Muscle layer of duodenum (tissue), 2 donors: ENCODE measurements around the gene GOLGA6L9.
"Not testable (repeated sequence)": the region's sequence is repeated elsewhere in the genome, so short reads cannot be mapped to it uniquely, and the experiment has no call there.

Experiments used
- H3K27ac ChIP-seq: one replicate; pipeline ENCODE4 v1.7.0; 2013; ENCODE audit warnings: mild to moderate bottlenecking, low read length
- H3K27me3 ChIP-seq: one replicate; pipeline ENCODE4 v1.7.0; 2013; ENCODE audit warnings: low read depth, mild to moderate bottlenecking, control low read depth, low read length
- H3K36me3 ChIP-seq, 2 donors: one replicate each; pipeline ENCODE4 v1.7.0; 2013; ENCODE audit warnings: low read length in 2 of 2, control low read depth in 1 of 2, mild to moderate bottlenecking in 1 of 2; ENCODE audit not compliant: insufficient read depth in 2 of 2, control insufficient read depth in 1 of 2
- H3K4me1 ChIP-seq, 2 donors: one replicate each; pipeline ENCODE4 v1.7.0; 2013; ENCODE audit warnings: low read length in 2 of 2, mild to moderate bottlenecking in 2 of 2, control low read depth in 1 of 2, moderate library complexity in 1 of 2; ENCODE audit not compliant: insufficient read depth in 2 of 2, control insufficient read depth in 1 of 2
- H3K4me3 ChIP-seq, 2 donors: one replicate each; pipeline ENCODE4 v1.7.0; 2013; ENCODE audit warnings: low read length in 2 of 2, low read depth in 1 of 2, mild to moderate bottlenecking in 1 of 2
- H3K9me3 ChIP-seq, 2 donors: one replicate each; pipeline ENCODE4 v1.7.0; 2013; ENCODE audit warnings: low read length in 2 of 2, control low read depth in 1 of 2, mild to moderate bottlenecking in 1 of 2; ENCODE audit not compliant: control insufficient read depth in 1 of 2
- donor health status: healthy.

Gene GOLGA6L9

DNA sequence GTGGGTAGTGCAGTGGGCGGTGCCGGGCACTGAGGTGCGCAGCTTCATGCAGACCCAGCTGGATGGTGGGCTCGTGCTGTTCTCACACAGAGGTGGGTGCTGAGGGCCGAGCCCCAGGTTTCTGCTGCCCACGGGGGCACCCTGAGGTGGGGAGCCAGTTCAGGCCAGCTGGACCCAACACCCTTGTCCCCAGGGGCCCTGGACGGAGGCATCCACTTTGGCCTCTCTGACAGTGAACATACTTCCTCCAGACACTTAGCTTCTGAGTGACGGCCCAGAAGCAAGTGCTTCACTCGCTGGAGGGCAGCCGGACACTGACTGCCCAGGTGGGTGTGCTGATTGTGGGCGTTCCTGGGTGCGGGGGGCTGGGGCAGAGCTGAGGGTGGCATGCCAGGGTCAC is 39.8 kb downstream of the GOLGA6L9 start:
- H3K27ac ChIP-seq, H3K4me3 ChIP-seq, H3K9me3 ChIP-seq: not testable (repeated sequence)

DNA sequence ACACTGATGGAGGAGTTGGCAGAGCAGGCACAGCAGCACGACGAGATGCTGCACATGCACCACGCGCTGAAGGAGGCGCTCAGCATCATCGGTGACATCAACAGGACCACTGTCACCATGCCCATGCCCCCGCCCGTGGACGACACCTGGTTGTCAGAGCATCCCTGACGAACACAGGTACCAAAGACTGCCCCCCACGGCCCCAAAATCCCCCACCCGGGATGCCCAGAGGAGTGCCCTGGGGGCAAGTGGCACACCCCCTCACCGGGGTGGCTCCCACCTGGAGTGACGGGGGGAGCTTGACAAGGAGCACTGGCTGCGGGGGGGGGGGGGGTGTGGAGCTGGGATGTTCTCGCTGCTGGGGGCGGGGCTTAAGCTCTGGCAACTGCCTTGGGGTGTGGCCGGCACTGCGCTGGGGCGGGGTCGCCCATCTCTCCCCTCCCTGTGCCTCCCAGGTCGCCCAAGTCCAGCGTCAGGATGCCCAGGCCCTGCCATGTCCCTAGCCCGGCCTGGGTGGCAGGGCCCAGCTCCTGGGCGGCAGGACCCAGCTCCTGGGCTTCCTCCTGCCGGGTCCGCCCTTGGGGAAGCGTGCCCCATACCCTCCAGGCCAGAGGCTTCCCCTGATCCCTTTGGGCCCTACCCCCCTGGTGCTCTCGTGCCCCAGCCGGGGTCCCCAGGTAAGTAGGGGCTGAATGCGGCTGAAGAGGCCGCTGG is 42.8 kb downstream of the GOLGA6L9 start:
- H3K4me1 ChIP-seq: not testable (repeated sequence)

More for the DNA sequence above, 39.8 kb downstream of the GOLGA6L9 start:
- H3K4me1 ChIP-seq, H3K27me3 ChIP-seq, H3K36me3 ChIP-seq: not testable (repeated sequence)

DNA sequence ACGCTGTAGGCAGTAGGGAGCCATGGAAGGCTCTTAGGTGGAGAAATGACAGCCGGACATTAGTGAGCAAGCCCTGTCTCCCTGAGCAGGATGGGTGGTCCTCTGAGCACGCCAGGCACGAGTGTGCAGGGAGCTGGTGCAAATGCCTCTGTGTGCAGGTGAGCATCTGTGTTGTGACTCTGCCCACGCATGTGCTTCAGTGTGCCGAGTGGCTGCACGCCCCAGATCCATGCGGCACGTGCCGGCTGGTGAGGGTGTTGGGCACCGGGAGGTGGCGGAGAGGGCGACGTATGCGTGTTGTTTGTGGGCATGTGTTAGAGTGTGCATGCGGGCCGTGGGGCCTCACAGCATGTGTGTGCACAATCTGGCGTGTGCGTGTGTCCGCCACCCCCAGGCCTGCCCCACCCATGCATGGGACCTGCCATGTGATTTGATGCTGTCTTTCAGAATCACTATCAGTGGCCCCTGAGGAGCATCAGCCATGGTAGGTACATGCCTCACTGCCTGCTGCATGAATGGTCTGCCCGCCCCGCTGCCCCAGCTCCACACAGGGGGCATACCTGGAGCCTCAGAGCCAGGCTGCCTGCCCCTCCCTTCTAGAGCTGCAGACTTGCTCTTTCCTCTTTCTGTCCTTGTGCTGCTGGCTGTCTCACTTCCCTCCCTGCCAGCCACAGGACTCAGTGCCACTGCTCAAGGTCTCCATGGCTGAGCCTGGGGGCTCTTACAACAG is 45.1 kb downstream of the GOLGA6L9 start:
- H3K9me3 ChIP-seq, H3K27me3 ChIP-seq, H3K4me1 ChIP-seq, H3K4me3 ChIP-seq, H3K36me3 ChIP-seq, H3K27ac ChIP-seq: not testable (repeated sequence)

More for the DNA sequence above, 42.8 kb downstream of the GOLGA6L9 start:
- not testable (repeated sequence) for H3K4me3 ChIP-seq, H3K27me3 ChIP-seq, H3K36me3 ChIP-seq, H3K9me3 ChIP-seq, H3K27ac ChIP-seq

DNA sequence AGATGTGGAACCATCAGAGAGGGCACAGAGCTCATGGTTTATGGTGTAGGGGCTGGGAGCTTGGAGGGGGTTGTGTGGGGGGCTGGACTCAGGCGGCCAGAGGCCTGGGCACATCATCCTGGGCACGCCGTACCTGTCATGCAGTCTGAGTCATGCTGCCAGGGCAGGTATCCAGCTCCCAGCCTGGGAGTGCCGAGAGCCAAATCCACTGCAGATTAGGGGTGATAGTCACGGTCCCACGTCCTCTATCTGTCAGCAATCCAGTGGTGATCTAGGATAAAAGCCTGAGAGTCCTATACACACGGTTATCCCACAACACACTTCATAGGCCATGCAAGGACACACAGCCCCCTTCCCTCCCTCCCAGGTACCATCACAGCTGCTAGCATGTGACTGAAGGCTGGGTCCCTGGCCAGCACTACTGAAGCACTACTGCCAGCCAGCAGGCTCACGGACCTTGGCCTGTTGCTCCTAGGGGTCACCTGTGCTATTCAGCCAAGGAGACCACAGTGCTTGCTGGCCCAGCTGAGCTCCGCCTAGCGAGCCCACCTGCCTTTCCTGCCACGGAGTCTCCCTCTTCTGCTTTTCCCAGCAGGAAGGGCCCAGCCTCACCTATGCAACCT is 45.8 kb downstream of the GOLGA6L9 start:
- H3K4me1 ChIP-seq, H3K27ac ChIP-seq, H3K9me3 ChIP-seq, H3K4me3 ChIP-seq, H3K27me3 ChIP-seq, H3K36me3 ChIP-seq: not testable (repeated sequence)

DNA sequence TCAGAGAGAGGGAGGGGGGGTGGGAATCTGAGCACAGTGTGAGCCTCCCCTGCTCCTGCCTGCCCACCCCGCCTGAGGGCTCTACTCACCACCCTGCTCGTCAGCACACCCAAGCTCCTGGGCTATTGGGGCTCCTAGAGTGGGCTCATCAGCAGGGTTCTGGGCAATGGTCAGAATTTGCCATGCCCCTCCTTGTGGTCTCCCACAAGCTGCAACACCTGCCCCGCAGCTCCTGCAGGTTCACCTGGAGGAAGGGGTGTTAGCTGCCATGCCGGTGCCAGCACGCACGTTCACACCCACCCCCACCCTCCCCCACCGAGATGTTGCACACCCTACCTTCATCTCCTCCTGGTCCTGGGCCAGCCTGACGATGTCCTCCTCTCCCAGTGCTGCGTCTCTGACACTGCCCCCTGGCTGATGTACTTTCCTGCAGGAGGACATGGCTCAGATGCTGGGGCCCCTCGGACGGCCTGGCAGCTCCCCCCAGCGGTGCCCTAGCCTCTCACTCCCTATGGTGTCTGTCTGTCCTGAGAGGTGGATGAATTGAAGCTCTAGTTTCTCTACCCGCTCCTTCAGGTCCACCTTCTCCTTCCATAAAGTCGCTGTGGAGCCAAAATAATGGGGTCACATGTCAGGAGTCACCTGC is 47.2 kb downstream of the GOLGA6L9 start:
- H3K27ac ChIP-seq, H3K36me3 ChIP-seq, H3K4me1 ChIP-seq, H3K9me3 ChIP-seq, H3K27me3 ChIP-seq, H3K4me3 ChIP-seq: not testable (repeated sequence)

DNA sequence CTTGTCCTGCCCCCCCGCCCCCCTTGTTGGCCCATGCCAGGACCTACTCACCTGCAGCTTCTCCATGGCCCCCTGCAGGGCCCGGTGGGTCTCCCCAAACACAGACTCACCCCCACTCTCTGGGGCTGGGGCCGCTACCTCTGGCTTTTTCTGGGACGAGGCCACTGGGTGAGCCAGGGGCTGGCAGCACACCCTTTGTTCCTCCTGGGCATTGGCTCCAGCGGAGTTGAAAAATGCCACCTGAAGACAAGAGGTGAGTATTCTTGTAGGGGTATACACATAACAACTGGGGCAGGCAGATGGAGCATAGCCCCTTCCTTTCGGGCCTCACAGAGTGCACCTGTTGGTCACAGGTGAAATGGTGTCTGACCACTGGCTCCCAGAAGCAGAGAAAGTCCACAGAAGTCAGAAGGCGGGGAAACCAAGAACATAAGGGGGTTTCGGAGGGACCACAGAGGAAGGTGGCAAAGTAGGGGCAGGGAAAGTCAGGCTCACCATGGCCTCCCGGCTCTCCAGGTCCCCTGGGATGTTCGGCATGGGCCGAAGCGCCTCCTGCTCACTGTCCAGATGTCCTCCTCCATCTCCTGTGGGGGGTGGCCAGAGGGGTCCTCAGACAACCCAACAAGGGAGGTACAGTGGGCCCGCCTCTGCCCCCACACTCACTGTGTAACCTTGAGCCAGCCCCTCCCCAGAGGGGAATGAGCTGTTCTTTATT is 47.9 kb downstream of the GOLGA6L9 start:
- not testable (repeated sequence) for H3K4me1 ChIP-seq, H3K36me3 ChIP-seq, H3K27me3 ChIP-seq, H3K9me3 ChIP-seq, H3K4me3 ChIP-seq, H3K27ac ChIP-seq
